Activated CD4-positive, alpha-beta T cell treated with anti-CD3 and anti-CD28 coated beads, Interleukin-2, amount 50 U/mL, for 48 hours (primary cell): Measurements from ENCODE around the gene ODF2L.

Experiments used
- DNase-seq, 2 experiments: peaks; one replicate each; pipeline ENCODE4 v3.0.0-alpha.2; 2020

The ODF2L gene

GRCh38 chr1:86317926-86318325, 78.2 kb downstream of the ODF2L start:
- DNase-seq = no peak

GRCh38 chr1:86305731-86306130, 90.4 kb downstream of the ODF2L start:
- no peak for DNase-seq

GRCh38 chr1:86303041-86303690, 93.0 kb downstream of the ODF2L start:
- no peak for DNase-seq
